Fibroblast of the conjunctiva (primary cell): ENCODE results near the gene PALLD.

Experiments
- DNase-seq: peaks from one replicate; pipeline ENCODE4 v3.0.0-alpha.2; 2010; ENCODE audit warnings: low read depth

Gene PALLD

GRCh38 chr4:168765726-168766125 is 268.9 kb downstream of the PALLD start:
- DNase-seq: peak; percentile 43

- no peak for DNase-seq
These were observed 269.9 kb downstream of the PALLD start for GRCh38 chr4:168766604-168767316.

GRCh38 chr4:168769416-168769815 is 272.6 kb downstream of the PALLD start:
- DNase-seq: no peak

GRCh38 chr4:168769837-168770236 is 273.0 kb downstream of the PALLD start:
- DNase-seq: no peak

- DNase-seq: no peak
These were observed 274.4 kb downstream of the PALLD start for GRCh38 chr4:168771251-168771650.

GRCh38 chr4:168773388-168774195 is 276.7 kb downstream of the PALLD start:
- DNase-seq: no peak

GRCh38 chr4:168776382-168776781 is 279.5 kb downstream of the PALLD start:
- DNase-seq: no peak

- DNase-seq: no peak
These were observed 280.6 kb downstream of the PALLD start for GRCh38 chr4:168777277-168777965.

GRCh38 chr4:168781341-168781740 is 284.5 kb downstream of the PALLD start:
- DNase-seq: no peak

- no peak for DNase-seq
These were observed 285.1 kb downstream of the PALLD start for GRCh38 chr4:168781926-168782325.

GRCh38 chr4:168782439-168782838 is 285.6 kb downstream of the PALLD start:
- DNase-seq: no peak

GRCh38 chr4:168784786-168785461 is 288.1 kb downstream of the PALLD start:
- no peak for DNase-seq

GRCh38 chr4:168787334-168787733 is 290.5 kb downstream of the PALLD start:
- DNase-seq: no peak

- no peak for DNase-seq
These were observed 291.1 kb downstream of the PALLD start for GRCh38 chr4:168787801-168788595.

GRCh38 chr4:168790898-168791297 is 294.0 kb downstream of the PALLD start:
- no peak for DNase-seq

GRCh38 chr4:168791376-168791775 is 294.5 kb downstream of the PALLD start:
- DNase-seq: no peak

GRCh38 chr4:168793542-168793941 is 296.7 kb downstream of the PALLD start:
- no peak for DNase-seq

- DNase-seq: no peak
These were observed 297.3 kb downstream of the PALLD start for GRCh38 chr4:168794092-168794707.

GRCh38 chr4:168794881-168795280 is 298.0 kb downstream of the PALLD start:
- DNase-seq: no peak

GRCh38 chr4:168795346-168795745 is 298.5 kb downstream of the PALLD start:
- no peak for DNase-seq
